ENCODE results near the gene SYPL2. TPM values are rescaled to one million over a fixed set of nuclear protein-coding genes. Genes with fewer than 3 reads are reported as not detected.

The SYPL2 gene
- total and polyA plus RNA-seq, 3 donors from 2014 or later: 29.7 to 67.5 (median 46.1) TPM

DNA sequence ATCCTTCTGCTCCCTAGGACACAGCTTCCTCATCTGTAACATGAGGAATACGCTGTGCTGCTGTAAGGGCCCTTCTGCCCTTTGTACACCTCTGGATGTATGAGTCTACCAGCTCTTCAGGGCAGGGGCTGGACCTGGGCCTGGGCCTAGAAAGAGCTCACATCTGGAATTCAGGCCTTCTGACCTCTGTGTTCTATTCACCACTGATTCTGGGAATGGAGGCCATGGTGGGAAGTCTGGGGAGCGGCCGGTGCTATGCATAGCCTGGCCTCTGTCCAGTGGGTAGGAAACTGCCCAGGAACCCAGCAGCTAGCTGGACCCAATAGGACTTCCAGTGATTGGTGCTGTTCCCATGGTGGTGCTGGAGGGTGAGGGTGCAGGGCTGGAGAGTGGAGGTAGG is 62.4 kb downstream of the SYPL2 start:
- intact Hi-C loops (cut with DNase I; ENCODE audit: low total_unique reads): no loop called here
- DNase-seq: no peak
- 87 to 100% methylated on average over 1 to 3 of the region's 3 CpGs for WGBS, 2 donors
- H3K4me3 ChIP-seq: no peak overlapping the region
- H3K27me3 ChIP-seq: no peaks in the 10 kb centered on the region
- H3K9me3 ChIP-seq: no peaks in the 10 kb centered on the region
- TF ChIP-seq POLR2A (IDR thresholded peaks at IDR 0.05): no peak
- TF ChIP-seq, protein P1, sequence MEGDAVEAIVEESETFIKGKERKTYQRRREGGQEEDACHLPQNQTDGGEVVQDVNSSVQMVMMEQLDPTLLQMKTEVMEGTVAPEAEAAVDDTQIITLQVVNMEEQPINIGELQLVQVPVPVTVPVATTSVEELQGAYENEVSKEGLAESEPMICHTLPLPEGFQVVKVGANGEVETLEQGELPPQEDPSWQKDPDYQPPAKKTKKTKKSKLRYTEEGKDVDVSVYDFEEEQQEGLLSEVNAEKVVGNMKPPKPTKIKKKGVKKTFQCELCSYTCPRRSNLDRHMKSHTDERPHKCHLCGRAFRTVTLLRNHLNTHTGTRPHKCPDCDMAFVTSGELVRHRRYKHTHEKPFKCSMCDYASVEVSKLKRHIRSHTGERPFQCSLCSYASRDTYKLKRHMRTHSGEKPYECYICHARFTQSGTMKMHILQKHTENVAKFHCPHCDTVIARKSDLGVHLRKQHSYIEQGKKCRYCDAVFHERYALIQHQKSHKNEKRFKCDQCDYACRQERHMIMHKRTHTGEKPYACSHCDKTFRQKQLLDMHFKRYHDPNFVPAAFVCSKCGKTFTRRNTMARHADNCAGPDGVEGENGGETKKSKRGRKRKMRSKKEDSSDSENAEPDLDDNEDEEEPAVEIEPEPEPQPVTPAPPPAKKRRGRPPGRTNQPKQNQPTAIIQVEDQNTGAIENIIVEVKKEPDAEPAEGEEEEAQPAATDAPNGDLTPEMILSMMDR (IDR thresholded peaks at IDR 0.05): no peak
- H3K4me1 ChIP-seq: peaks cover 38% of the 10 kb centered on the region
- no peaks in the 10 kb centered on the region for H3K36me3 ChIP-seq (ENCODE audit: low read depth, missing control alignments)
- H3K27ac ChIP-seq: no peak overlapping the region

DNA sequence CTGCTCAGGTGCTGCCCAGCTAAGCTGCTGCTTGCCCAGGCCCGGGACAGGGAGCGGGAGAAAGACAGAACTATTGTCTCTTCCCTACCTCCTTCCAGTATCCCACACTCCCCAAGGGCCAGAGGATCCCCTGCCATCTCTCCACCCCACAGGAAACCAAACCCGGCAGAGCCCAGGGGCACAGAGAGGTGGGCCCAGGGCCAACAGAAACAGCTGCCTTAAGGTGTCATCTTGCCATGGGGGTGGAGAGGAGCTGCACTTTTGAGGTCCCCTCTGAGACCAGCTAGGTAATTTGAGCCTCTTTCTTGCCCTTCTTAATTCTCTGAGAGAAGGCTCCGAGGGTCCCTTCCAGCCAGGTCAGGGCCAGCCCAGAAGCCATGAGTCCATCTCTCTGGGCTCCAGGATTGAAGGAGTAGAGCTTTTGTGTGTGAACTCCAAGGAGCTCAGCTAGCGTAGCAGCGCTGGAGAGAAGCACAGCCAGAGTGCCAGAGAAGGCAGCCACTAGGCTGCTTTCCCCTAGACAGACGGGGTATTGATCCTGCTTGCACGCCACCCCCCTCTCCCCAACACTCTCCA is 63.6 kb downstream of the SYPL2 start:
- Histone ChIP-seq H3K27ac (no peak overlapping the region), H3K4me3 (no peak overlapping the region), H3K4me1 (peaks cover 38% of the 10 kb centered on the region), H3K36me3 (ENCODE audit: low read depth, missing control alignments) (no peaks in the 10 kb centered on the region), H3K27me3 (no peaks in the 10 kb centered on the region), H3K9me3 (no peaks in the 10 kb centered on the region)
- WGBS, 2 donors: 63 to 73% methylated on average over 8 of the region's 8 CpGs
- intact Hi-C loops (cut with DNase I; ENCODE audit: low total_unique reads): loop anchor here (5.0 kb wide), 1 partner anchor 38 kb away; the partner anchor contains the start of gene CYB561D1
- TF ChIP-seq, protein P1 (IDR thresholded peaks at IDR 0.05): no peak
- TF ChIP-seq POLR2A (IDR thresholded peaks at IDR 0.05): no peak
- no peak for DNase-seq

DNA sequence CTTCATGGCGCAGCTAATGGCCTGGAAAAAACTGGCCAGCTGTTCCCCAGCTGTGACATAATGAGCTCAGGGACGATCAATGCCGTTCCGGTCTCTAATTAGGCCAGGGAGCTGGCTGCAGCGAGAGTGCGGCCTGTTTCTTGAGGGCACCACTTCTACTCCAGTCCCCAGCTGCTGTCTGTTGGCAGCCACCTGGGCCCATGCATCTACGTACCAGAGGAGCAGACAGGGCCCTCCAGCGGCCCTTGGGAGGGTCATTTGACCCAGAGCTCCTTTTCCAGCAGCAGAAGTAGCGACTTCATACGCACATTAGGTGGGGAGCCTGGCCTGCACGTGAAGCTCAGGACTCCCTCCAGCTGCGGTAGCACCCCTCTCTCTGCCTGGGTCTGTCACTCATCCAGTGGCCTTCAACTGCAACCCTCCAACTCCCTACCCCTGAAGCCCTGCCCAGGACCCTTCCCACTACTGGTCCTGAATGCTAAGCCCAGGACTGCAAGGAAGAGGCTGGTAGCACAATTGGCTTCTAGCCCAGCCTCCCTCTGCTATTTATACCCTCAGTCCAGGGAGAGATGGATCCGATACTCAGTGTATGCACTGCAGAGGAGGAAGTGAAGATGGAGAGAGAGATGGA is 64.2 kb downstream of the SYPL2 start:
- H3K27ac ChIP-seq: no peak overlapping the region
- peaks cover 38% of the 10 kb centered on the region for H3K4me1 ChIP-seq
- WGBS, 2 donors: 55 to 67% methylated on average over 3 to 13 of the region's 13 CpGs
- no peak overlapping the region for H3K4me3 ChIP-seq
- no peaks in the 10 kb centered on the region for H3K36me3 ChIP-seq (ENCODE audit: low read depth, missing control alignments)
- H3K9me3 ChIP-seq: no peaks in the 10 kb centered on the region
- no peaks in the 10 kb centered on the region for H3K27me3 ChIP-seq
- DNase-seq: no peak
- intact Hi-C loops (cut with DNase I; ENCODE audit: low total_unique reads): loop anchor here (5.0 kb wide), 1 partner anchor 38 kb away; the partner anchor contains the start of gene CYB561D1
- TF ChIP-seq, protein P1 (IDR thresholded peaks at IDR 0.05): no peak
- TF ChIP-seq POLR2A (IDR thresholded peaks at IDR 0.05): no peak

DNA sequence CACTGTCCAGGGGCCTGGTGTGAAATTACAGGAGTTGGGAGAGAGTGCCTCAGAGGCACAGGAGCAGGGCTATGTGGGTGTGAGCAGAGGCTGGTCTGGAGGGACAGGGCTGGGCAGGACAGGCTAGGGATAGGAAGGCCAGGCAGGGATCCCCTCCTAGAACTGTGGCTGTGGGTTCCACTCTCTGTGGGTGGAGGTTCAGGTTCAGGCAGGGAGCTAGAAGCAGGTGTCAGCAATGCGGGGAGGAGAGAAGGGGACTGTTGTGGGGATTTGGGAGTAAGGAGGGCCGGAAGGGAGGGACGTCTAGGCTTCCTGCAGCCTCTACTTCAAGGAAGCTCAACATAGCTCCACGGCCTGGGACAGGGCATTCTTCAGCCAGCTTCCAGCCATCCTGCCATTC is 65.0 kb downstream of the SYPL2 start:
- Histone ChIP-seq H3K4me1 (peaks cover 44% of the 10 kb centered on the region), H3K27me3 (no peaks in the 10 kb centered on the region), H3K27ac (peak overlapping the region in 1 of 2 donors; percentile 24), H3K36me3 (ENCODE audit: low read depth, missing control alignments) (no peaks in the 10 kb centered on the region), H3K4me3 (no peak overlapping the region), H3K9me3 (no peaks in the 10 kb centered on the region)
- WGBS, 2 donors: 57 to 81% methylated on average over 3 to 4 of the region's 4 CpGs
- intact Hi-C loops (cut with DNase I; ENCODE audit: low total_unique reads): loop anchor here (5.0 kb wide), 1 partner anchor 39 kb away; the partner anchor contains the start of gene CYB561D1
- no peak for DNase-seq
- TF ChIP-seq POLR2A (IDR thresholded peaks at IDR 0.05): no peak
- TF ChIP-seq, protein P1 (IDR thresholded peaks at IDR 0.05): no peak

Other genes with a start within 250 kb of the SYPL2 start
- gene CELSR2, start 217.0 kb upstream of the SYPL2 start, total RNA-seq: 100 to 1,000 TPM; 107 to 140 TPM
- 59.6 TPM for gene CELSR2, start 217.0 kb upstream of the SYPL2 start, polyA plus RNA-seq (ENCODE audit: insufficient read depth, low read depth, low replicate concordance)
- gene PSRC1, start 183.4 kb upstream of the SYPL2 start, total RNA-seq: 10 to 100 TPM; 34.0 to 48.9 TPM
- gene PSRC1, start 183.4 kb upstream of the SYPL2 start, polyA plus RNA-seq (ENCODE audit: insufficient read depth, low read depth, low replicate concordance): 24.0 TPM
- under 1 TPM in 1 of 2 donors, not detected in 1; 0.99 TPM for gene MYBPHL, start 159.5 kb upstream of the SYPL2 start, total RNA-seq
- gene MYBPHL, start 159.5 kb upstream of the SYPL2 start, polyA plus RNA-seq (ENCODE audit: insufficient read depth, low read depth, low replicate concordance): 1.5 TPM
- gene SORT1, start 68.6 kb upstream of the SYPL2 start, total RNA-seq: 100 to 1,000 TPM; 174 to 212 TPM
- gene SORT1, start 68.6 kb upstream of the SYPL2 start, polyA plus RNA-seq (ENCODE audit: insufficient read depth, low read depth, low replicate concordance): 110 TPM
- 10 to 100 TPM; 30.9 to 56.9 TPM for gene PSMA5, start 40.1 kb upstream of the SYPL2 start, total RNA-seq
- 72.0 TPM for gene PSMA5, start 40.1 kb upstream of the SYPL2 start, polyA plus RNA-seq (ENCODE audit: insufficient read depth, low read depth, low replicate concordance)
- gene ATXN7L2, start 17.4 kb downstream of the SYPL2 start, total RNA-seq: 10 to 100 TPM; 40.9 to 55.2 TPM
- 28.7 TPM for gene ATXN7L2, start 17.4 kb downstream of the SYPL2 start, polyA plus RNA-seq (ENCODE audit: insufficient read depth, low read depth, low replicate concordance)
- gene CYB561D1, start 27.5 kb downstream of the SYPL2 start, total RNA-seq: 10 to 100 TPM in 1 of 2 donors, 1 to 10 TPM in 1; 8.0 to 11.5 TPM
- 8.0 TPM for gene CYB561D1, start 27.5 kb downstream of the SYPL2 start, polyA plus RNA-seq (ENCODE audit: insufficient read depth, low read depth, low replicate concordance)
- 1 to 10 TPM; 5.1 to 6.0 TPM for gene AMIGO1, start 43.2 kb downstream of the SYPL2 start, total RNA-seq
- 6.7 TPM for gene AMIGO1, start 43.2 kb downstream of the SYPL2 start, polyA plus RNA-seq (ENCODE audit: insufficient read depth, low read depth, low replicate concordance)
- 1 to 10 TPM; 2.5 to 4.1 TPM for gene GPR61, start 73.3 kb downstream of the SYPL2 start, total RNA-seq
- gene GPR61, start 73.3 kb downstream of the SYPL2 start, polyA plus RNA-seq (ENCODE audit: insufficient read depth, low read depth, low replicate concordance): 0.91 TPM
- 1 to 10 TPM; 5.8 to 5.9 TPM for gene GNAI3, start 82.1 kb downstream of the SYPL2 start, total RNA-seq
- 5.7 TPM for gene GNAI3, start 82.1 kb downstream of the SYPL2 start, polyA plus RNA-seq (ENCODE audit: insufficient read depth, low read depth, low replicate concordance)
- 1 to 10 TPM; 2.8 to 3.0 TPM for gene GNAT2, start 153.1 kb downstream of the SYPL2 start, total RNA-seq
- 4.1 TPM for gene GNAT2, start 153.1 kb downstream of the SYPL2 start, polyA plus RNA-seq (ENCODE audit: insufficient read depth, low read depth, low replicate concordance)
- gene AMPD2, start 153.3 kb downstream of the SYPL2 start, total RNA-seq: 10 to 100 TPM; 54.4 to 54.5 TPM
- 35.0 TPM for gene AMPD2, start 153.3 kb downstream of the SYPL2 start, polyA plus RNA-seq (ENCODE audit: insufficient read depth, low read depth, low replicate concordance)
- gene GSTM4, start 189.6 kb downstream of the SYPL2 start, total RNA-seq: 10 to 100 TPM; 58.6 to 61.8 TPM
- 42.0 TPM for gene GSTM4, start 189.6 kb downstream of the SYPL2 start, polyA plus RNA-seq (ENCODE audit: insufficient read depth, low read depth, low replicate concordance)
- 100 to 1,000 TPM in 1 of 2 donors, 10 to 100 TPM in 1; 83.2 to 131 TPM for gene GSTM2, start 201.5 kb downstream of the SYPL2 start, total RNA-seq
- gene GSTM2, start 201.5 kb downstream of the SYPL2 start, polyA plus RNA-seq (ENCODE audit: insufficient read depth, low read depth, low replicate concordance): 68.0 TPM
- gene GSTM1, start 221.3 kb downstream of the SYPL2 start, total RNA-seq: not detected
- gene GSTM1, start 221.3 kb downstream of the SYPL2 start, polyA plus RNA-seq (ENCODE audit: insufficient read depth, low read depth, low replicate concordance): not detected
- 1 to 10 TPM; 5.5 to 6.5 TPM for gene GSTM5, start 245.7 kb downstream of the SYPL2 start, total RNA-seq
- 10.6 TPM for gene GSTM5, start 245.7 kb downstream of the SYPL2 start, polyA plus RNA-seq (ENCODE audit: insufficient read depth, low read depth, low replicate concordance)

Measured in testis (tissue), 3 donors.